Stomach (tissue), 9 donors: ENCODE results near the gene SLC4A3. TPM values are rescaled to one million over a fixed set of nuclear protein-coding genes. Genes with fewer than 3 reads are reported as not detected.

Experiments used
- DNase-seq, 2 donors: peaks; one replicate each; pipeline versions ENCODE4 v3.0.0 to v3.0.0-alpha.2; 2013 to 2019
- H3K27ac ChIP-seq, 5 donors: fragments of 200-600 bp in 4 of 5; sonication (generic) in 4 of 5; one replicate each; pipeline ENCODE4 v1.5.1; 2013 to 2019; ENCODE audit warnings: mild to moderate bottlenecking in 1 of 5, moderate library complexity in 1 of 5
- H3K27me3 ChIP-seq, 3 donors: fragments of 200-600 bp; sonication (generic); one replicate each; pipeline ENCODE4 v1.5.1; 2017 to 2019; ENCODE audit warnings: mixed run types in 1 of 3
- H3K36me3 ChIP-seq, 4 donors: fragments of 200-600 bp; sonication (generic); 1 replicate in 3 of 4; 2 replicates in 1 of 4; pipeline ENCODE4 v1.5.1; 2016 to 2019
- H3K4me1 ChIP-seq, 4 donors: fragments of 200-600 bp; sonication (generic); one replicate each; pipeline ENCODE4 v1.5.1; 2016 to 2019
- H3K4me3 ChIP-seq, 4 donors: fragments of 200-600 bp; sonication (generic) in 3 of 4; one replicate each; pipeline ENCODE4 v1.5.1; 2016 to 2019; ENCODE audit warnings: mild to moderate bottlenecking in 1 of 4
- H3K9me3 ChIP-seq, 4 donors: fragments of 200-600 bp; sonication (generic); one replicate each; pipeline ENCODE4 v1.5.1; 2016 to 2019
- EP300 ChIP-seq: sonication (generic); formaldehyde crosslinking; IDR thresholded peaks from one replicate; pipeline ENCODE4 v1.6.1; 2017; ENCODE audit warnings: antibody characterized with exemption
- POLR2A ChIP-seq, 4 donors: fragments of 450-650 bp; IDR thresholded peaks; one replicate each; pipeline ENCODE4 v1.6.1; 2016; ENCODE audit warnings: antibody characterized with exemption in 4 of 4, control low read depth in 2 of 4, mild to moderate bottlenecking in 1 of 4, moderate library complexity in 1 of 4
- POLR2AphosphoS5 ChIP-seq, 3 donors: sonication (generic); formaldehyde crosslinking; IDR thresholded peaks; one replicate each; pipeline ENCODE4 v1.6.1; 2016; ENCODE audit warnings: antibody characterized with exemption in 3 of 3
- WGBS, 5 donors: extraction: QIAGEN DNeasy Blood & Tissue Kit in 3 of 5; methylation state at CpG; one replicate each; pipeline versions ENCODE4 v1.1.5 to v1.1.7; 2013 to 2018; 5-methylcytosine and 5-hydroxymethylcytosine counted together
- intact Hi-C: fragments of 100-400 bp; cut with DNase I; formaldehyde crosslinking; loops from one replicate; pipeline ENCODE4 v1.15.1; 2023; ENCODE audit warnings: low total_unique reads
- polyA plus RNA-seq, 3 donors: library from polyadenylated mRNA; stranded (reverse); fragments of 200-250 nt; gene quantifications; one replicate each; pipeline ENCODE4 v1.2.3, GENCODE V29; 2013
- total RNA-seq, 5 donors: library from RNA; depleted of rRNA; stranded (reverse); fragments of >200 nt; gene quantifications; one replicate each; pipeline versions ENCODE4 v1.1.0 to v1.2.3, GENCODE V29; 2014 to 2016
- TF ChIP-seq, protein P1 (sequence below), 7 experiments: fragments of 450-650 bp in 4 of 7; fragments of 200-600 bp in 3 of 7; sonication (generic) in 3 of 7; IDR thresholded peaks; one replicate each; pipeline ENCODE4 v1.5.1; 2016 to 2019; ENCODE audit warnings: antibody characterized with exemption in 7 of 7, control low read depth in 2 of 7, mild to moderate bottlenecking in 1 of 7
- donor health status: healthy with polysubstance abuse.
- donor health status: Bipolar disorder and iron deficiency.
- donor health status: healthy.

The SLC4A3 gene
- total and polyA plus RNA-seq, 8 donors = 0.58 to 22.8 (median 1.6) TPM; not detected in 1

DNA sequence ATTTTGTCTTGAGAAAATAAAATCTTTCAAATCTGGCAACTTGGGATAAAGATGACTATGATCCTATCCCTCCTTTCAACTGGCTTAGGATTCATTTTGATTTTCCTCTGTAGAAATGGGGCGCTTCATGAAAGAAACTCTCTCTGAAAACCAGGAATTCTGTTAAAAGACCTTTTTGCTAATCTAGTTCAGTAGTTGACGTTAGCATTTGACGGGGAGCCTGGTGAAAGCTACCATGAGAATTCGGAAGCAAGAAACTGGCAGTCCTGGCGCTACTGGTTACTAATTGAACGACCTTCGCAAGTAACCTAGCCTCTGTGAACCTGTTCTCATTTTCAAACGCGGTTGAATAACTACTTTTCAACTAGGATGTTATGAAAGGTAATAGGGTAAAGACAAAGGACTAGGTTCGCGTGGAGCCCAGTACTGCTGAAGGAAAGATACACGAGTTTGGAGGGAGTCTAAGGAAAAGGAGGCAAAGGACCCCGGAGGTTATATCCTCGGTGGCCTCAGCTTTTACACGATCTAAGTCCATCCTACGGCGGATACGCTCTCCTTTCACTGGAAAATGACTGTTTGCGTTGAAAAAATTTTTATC, 30.4 kb upstream of the SLC4A3 start:
- Histone ChIP-seq H3K27me3 (no peaks in the 10 kb centered on the region), H3K4me1 (peaks cover 3 to 18% (median 15%) of the 10 kb centered on the region in 4 donors), H3K36me3 (peaks cover 6 to 15% (median 13%) of the 10 kb centered on the region in 4 donors), H3K27ac (peak overlapping the region; percentile 91 to 97 (median 93)), H3K4me3 (peak overlapping the region; percentile 55 to 84 (median 63)), H3K9me3 (no peaks in the 10 kb centered on the region)
- peak in 1 of 2 donors; percentile 63 for DNase-seq
- intact Hi-C loops = no loop called here
- WGBS, 5 donors = 7 to 11% (median 10%) methylated on average over 19 of the region's 19 CpGs
- TF ChIP-seq, protein P1, sequence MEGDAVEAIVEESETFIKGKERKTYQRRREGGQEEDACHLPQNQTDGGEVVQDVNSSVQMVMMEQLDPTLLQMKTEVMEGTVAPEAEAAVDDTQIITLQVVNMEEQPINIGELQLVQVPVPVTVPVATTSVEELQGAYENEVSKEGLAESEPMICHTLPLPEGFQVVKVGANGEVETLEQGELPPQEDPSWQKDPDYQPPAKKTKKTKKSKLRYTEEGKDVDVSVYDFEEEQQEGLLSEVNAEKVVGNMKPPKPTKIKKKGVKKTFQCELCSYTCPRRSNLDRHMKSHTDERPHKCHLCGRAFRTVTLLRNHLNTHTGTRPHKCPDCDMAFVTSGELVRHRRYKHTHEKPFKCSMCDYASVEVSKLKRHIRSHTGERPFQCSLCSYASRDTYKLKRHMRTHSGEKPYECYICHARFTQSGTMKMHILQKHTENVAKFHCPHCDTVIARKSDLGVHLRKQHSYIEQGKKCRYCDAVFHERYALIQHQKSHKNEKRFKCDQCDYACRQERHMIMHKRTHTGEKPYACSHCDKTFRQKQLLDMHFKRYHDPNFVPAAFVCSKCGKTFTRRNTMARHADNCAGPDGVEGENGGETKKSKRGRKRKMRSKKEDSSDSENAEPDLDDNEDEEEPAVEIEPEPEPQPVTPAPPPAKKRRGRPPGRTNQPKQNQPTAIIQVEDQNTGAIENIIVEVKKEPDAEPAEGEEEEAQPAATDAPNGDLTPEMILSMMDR (IDR thresholded peaks at IDR 0.05) = no peak
- no peak for TF ChIP-seq POLR2A (IDR thresholded peaks at IDR 0.05)
- no peak for TF ChIP-seq EP300
- TF ChIP-seq POLR2AphosphoS5 (IDR thresholded peaks at IDR 0.05) = no peak

GRCh38 chr2:219597552-219598307, 29.7 kb upstream of the SLC4A3 start, which contains the start of gene STK11IP:
Gene STK11IP (plus strand): TSS chr2:219597857. CDS start chr2:219598120, 263 bp downstream.
- H3K4me1 ChIP-seq = peaks cover 3 to 18% (median 15%) of the 10 kb centered on the region in 4 donors
- 0 to 1% (median 0%) methylated on average over 51 to 57 of the region's 57 CpGs for WGBS, 5 donors
- H3K27ac ChIP-seq = peak within 1 kb of the TSS; percentile 91 to 97 (median 93)
- H3K27me3 ChIP-seq = no peaks in the 10 kb centered on the region
- intact Hi-C loops = no loop called here
- TF ChIP-seq, protein P1 (IDR thresholded peaks at IDR 0.05) = no peak
- TF ChIP-seq POLR2AphosphoS5 (IDR thresholded peaks at IDR 0.05) = peak; percentile 69 to 89 (median 77)
- no peak for TF ChIP-seq EP300
- TF ChIP-seq POLR2A (IDR thresholded peaks at IDR 0.05) = peak in 1 of 4 donors; percentile 41
- peaks cover 10 to 21% (median 20%) of the 10 kb centered on the region in 4 donors for H3K36me3 ChIP-seq
- H3K4me3 ChIP-seq = peak within 1 kb of the TSS; percentile 55 to 84 (median 63)
- H3K9me3 ChIP-seq = no peaks in the 10 kb centered on the region
- peak; percentile 98 for DNase-seq

GRCh38 chr2:219598308-219599078, 28.9 kb upstream of the SLC4A3 start:
- Histone ChIP-seq H3K4me3 (peak overlapping the region; percentile 55 to 84 (median 63)), H3K4me1 (peaks cover 3 to 18% (median 15%) of the 10 kb centered on the region in 4 donors), H3K9me3 (no peaks in the 10 kb centered on the region), H3K36me3 (peaks cover 10 to 29% (median 27%) of the 10 kb centered on the region in 4 donors), H3K27me3 (no peaks in the 10 kb centered on the region), H3K27ac (peak overlapping the region; percentile 83 to 95 (median 92))
- intact Hi-C loops = no loop called here
- WGBS, 5 donors = 26 to 28% (median 27%) methylated on average over 9 of the region's 9 CpGs
- peak in 1 of 2 donors; percentile 28 for DNase-seq
- TF ChIP-seq POLR2AphosphoS5 (IDR thresholded peaks at IDR 0.05) (no peak), EP300 (no peak), POLR2A (IDR thresholded peaks at IDR 0.05) (no peak)
- TF ChIP-seq, protein P1 (IDR thresholded peaks at IDR 0.05) = no peak

GRCh38 chr2:219603771-219604170, 23.7 kb upstream of the SLC4A3 start:
- Histone ChIP-seq H3K27ac (no peak overlapping the region), H3K4me1 (peaks cover 0 to 3% (median under 1%) of the 10 kb centered on the region in 4 donors), H3K9me3 (no peaks in the 10 kb centered on the region), H3K27me3 (no peaks in the 10 kb centered on the region), H3K4me3 (no peak overlapping the region), H3K36me3 (peaks cover 42 to 82% (median 80%) of the 10 kb centered on the region in 4 donors)
- TF ChIP-seq POLR2AphosphoS5 (IDR thresholded peaks at IDR 0.05) (no peak), POLR2A (IDR thresholded peaks at IDR 0.05) (no peak), EP300 (no peak)
- TF ChIP-seq, protein P1 (IDR thresholded peaks at IDR 0.05) = no peak
- WGBS, 5 donors = 86 to 93% (median 89%) methylated on average over 5 of the region's 5 CpGs
- intact Hi-C loops = no loop called here
- DNase-seq = no peak
